GM06990 (cell line): ENCODE results near the gene PRR18.

Experiments used
- DNase-seq: peaks from one replicate; pipeline ENCODE4 v3.0.0-alpha.2; 2011; ENCODE audit not compliant: insufficient read length; ENCODE audit errors: extremely low read depth
- H3K27me3 ChIP-seq: replicated peaks from 2 replicates; pipeline ENCODE4 v1.6.0; 2011; ENCODE audit warnings: low read length; ENCODE audit not compliant: control insufficient read depth, insufficient read depth
- H3K36me3 ChIP-seq: 2 replicates; pipeline ENCODE4 v1.5.1; 2011; ENCODE audit warnings: low read length; ENCODE audit not compliant: control insufficient read depth, insufficient read depth
- H3K4me3 ChIP-seq: replicated peaks from 2 replicates; pipeline ENCODE4 v1.5.1; 2011; ENCODE audit warnings: low read depth, mild to moderate bottlenecking, control low read depth, low read length
- TF ChIP-seq, protein P1 (sequence below): IDR thresholded peaks from 2 replicates; pipeline ENCODE4 v1.5.1; 2011; ENCODE audit warnings: low read length, control low read depth, mild to moderate bottlenecking, inconsistent platforms; ENCODE audit not compliant: insufficient read depth, poor library complexity, severe bottlenecking

The PRR18 gene

DNA sequence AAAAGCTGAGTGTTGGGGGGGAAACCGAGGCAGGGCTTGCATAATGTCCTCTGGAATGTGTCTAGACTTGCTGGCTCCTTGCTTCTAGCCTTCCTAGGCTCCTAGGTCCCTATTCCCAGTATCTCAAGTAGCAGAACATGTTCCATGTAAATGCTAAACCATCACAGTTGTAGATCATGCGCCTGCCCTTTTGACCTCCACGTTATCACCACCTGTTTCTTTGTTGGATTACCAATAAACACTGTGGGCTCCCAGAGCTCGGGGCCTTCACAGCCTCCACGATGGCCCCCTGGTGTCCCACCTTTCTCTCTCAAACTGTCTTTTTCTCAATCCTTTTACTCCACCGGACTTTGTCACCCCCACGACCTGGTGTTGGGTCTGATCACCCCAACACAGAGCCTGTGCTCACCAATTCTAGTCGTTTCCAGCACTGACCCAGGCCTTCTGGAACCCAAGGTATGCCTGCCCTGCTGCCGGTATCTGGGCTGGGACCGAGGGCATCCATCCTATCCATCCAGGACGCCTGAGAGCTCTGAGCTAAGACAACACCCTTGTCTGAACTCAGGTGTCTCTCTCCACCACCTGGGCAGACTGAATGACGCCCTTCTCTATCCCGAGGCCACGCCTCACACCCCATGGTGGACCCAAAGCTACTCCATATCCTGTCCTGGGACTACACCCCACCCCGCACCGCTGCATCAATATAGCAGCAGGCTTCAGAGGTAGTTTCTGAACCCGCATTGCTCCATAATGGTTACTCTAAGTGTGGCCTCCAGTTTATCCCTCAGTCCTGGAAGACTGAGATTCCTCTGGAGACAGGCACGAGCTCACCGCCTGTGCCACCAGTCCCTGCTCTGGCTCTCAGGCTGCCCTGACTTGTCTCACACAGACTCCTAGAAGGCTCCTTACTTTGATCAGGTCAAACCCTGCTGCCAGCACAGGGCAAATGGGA lies 9.3 kb upstream of the PRR18 start:
- no peak for DNase-seq
- peaks cover 8% of the 10 kb centered on the region for H3K36me3 ChIP-seq
- no peak overlapping the region for H3K4me3 ChIP-seq
- TF ChIP-seq, protein P1, sequence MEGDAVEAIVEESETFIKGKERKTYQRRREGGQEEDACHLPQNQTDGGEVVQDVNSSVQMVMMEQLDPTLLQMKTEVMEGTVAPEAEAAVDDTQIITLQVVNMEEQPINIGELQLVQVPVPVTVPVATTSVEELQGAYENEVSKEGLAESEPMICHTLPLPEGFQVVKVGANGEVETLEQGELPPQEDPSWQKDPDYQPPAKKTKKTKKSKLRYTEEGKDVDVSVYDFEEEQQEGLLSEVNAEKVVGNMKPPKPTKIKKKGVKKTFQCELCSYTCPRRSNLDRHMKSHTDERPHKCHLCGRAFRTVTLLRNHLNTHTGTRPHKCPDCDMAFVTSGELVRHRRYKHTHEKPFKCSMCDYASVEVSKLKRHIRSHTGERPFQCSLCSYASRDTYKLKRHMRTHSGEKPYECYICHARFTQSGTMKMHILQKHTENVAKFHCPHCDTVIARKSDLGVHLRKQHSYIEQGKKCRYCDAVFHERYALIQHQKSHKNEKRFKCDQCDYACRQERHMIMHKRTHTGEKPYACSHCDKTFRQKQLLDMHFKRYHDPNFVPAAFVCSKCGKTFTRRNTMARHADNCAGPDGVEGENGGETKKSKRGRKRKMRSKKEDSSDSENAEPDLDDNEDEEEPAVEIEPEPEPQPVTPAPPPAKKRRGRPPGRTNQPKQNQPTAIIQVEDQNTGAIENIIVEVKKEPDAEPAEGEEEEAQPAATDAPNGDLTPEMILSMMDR, result no peak
- no peaks in the 10 kb centered on the region for H3K27me3 ChIP-seq

DNA sequence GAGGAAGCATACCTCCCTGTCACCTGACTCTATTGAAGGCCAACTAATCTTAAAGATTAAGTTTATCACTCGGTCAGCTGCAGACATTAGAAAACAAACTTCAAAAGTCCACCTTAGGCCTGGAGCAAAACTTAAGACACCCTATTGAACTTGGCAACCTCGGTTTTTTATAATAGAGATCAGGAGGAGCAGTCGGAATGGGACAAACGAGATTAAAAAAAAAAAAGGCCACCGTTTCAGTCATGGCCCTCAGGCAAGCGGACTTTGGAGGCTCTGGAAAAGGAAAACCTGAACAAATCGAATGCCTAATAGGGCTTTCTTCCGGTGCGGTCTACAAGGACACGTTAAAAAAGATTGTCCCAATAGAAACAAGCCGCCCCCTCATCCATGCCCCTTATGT lies 7.2 kb upstream of the PRR18 start:
- no peak for DNase-seq
- TF ChIP-seq, protein P1, result no peak
- H3K4me3 ChIP-seq, result no peak overlapping the region
- no peaks in the 10 kb centered on the region for H3K27me3 ChIP-seq
- peaks cover 7% of the 10 kb centered on the region for H3K36me3 ChIP-seq

GRCh38 chr6:166314454-166314853 lies 6.3 kb upstream of the PRR18 start:
- Histone ChIP-seq H3K36me3 (peaks cover 7% of the 10 kb centered on the region), H3K27me3 (no peaks in the 10 kb centered on the region), H3K4me3 (no peak overlapping the region)
- no peak for DNase-seq
- TF ChIP-seq, protein P1, result no peak

GRCh38 chr6:166313255-166314070 lies 5.3 kb upstream of the PRR18 start:
- DNase-seq, result peak; percentile 46
- no peaks in the 10 kb centered on the region for H3K27me3 ChIP-seq
- TF ChIP-seq, protein P1, result peak; percentile 82
- H3K4me3 ChIP-seq, result no peak overlapping the region
- no peaks in the 10 kb centered on the region; the same call in 1 of the 2 replicates for H3K36me3 ChIP-seq

- Histone ChIP-seq H3K27me3 (no peaks in the 10 kb centered on the region), H3K36me3 (no peaks in the 10 kb centered on the region), H3K4me3 (no peak overlapping the region)
- TF ChIP-seq, protein P1, result no peak
- DNase-seq, result no peak
Measured at GRCh38 chr6:166312832-166313231, 4.6 kb upstream of the PRR18 start.
